C4-2B (cell line): ENCODE data around the gene DOCK10.

ENCODE experiments used
- CTCF ChIP-seq: fragments of 450-650 bp; conservative IDR thresholded peaks from 2 replicates; pipeline ENCODE4 v1.5.1; 2017; ENCODE audit warnings: mild to moderate bottlenecking
- ZFX ChIP-seq: fragments of 450-650 bp; IDR thresholded peaks from 2 replicates; pipeline ENCODE4 v1.6.1; 2017

GRCh38 chr2:225065882-225066281, 23.6 kb upstream of the DOCK10 start:
- TF ChIP-seq CTCF (no peak), ZFX (no peak)
